Dermis blood vessel endothelial cell (primary cell): ENCODE data around the gene LAT. TPM values are rescaled to one million over a fixed set of nuclear protein-coding genes. Genes with fewer than 3 reads are reported as not detected.
"Not testable (repeated sequence)": the region's sequence is repeated elsewhere in the genome, so short reads cannot be mapped to it uniquely, and the experiment has no call there.

ENCODE experiments used
- DNase-seq: peaks from one replicate; pipeline ENCODE4 v3.0.0; 2010
- total RNA-seq: library from RNA; depleted of rRNA; stranded (reverse); fragments of >200 nt; gene quantifications from 2 replicates; pipeline ENCODE4 v1.2.3, GENCODE V29; 2014

LAT gene
- total RNA-seq, 1 donor from 2014 or later, result 0.68 TPM

GRCh38 chr16:28977703-28978662 lies 6.9 kb upstream of the LAT start:
- DNase-seq, result no peak

- not testable (repeated sequence) for DNase-seq
These were observed 4.5 kb upstream of the LAT start for GRCh38 chr16:28980330-28980729.

- no peak for DNase-seq
These were observed 3.9 kb upstream of the LAT start for GRCh38 chr16:28980929-28981328.

- DNase-seq, result peak; percentile 23
These were observed 3.3 kb upstream of the LAT start for GRCh38 chr16:28981517-28981916.

GRCh38 chr16:28982418-28982817 lies 2.4 kb upstream of the LAT start:
- DNase-seq, result no peak

- DNase-seq, result no peak
These were observed 1.9 kb upstream of the LAT start for GRCh38 chr16:28982949-28983348.

- DNase-seq, result no peak
These were observed 1.2 kb upstream of the LAT start for GRCh38 chr16:28983644-28984043.

GRCh38 chr16:28984091-28984490 lies 761 bp upstream of the LAT start:
- no peak for DNase-seq

GRCh38 chr16:28985211-28986041 lies 574 bp downstream of the LAT start:
- no peak for DNase-seq

GRCh38 chr16:28986046-28986445 lies 1.2 kb downstream of the LAT start:
- no peak for DNase-seq

GRCh38 chr16:28986492-28986891 lies 1.6 kb downstream of the LAT start:
- no peak for DNase-seq

- DNase-seq, result no peak
These were observed 2.5 kb downstream of the LAT start for GRCh38 chr16:28987170-28987853.

- DNase-seq, result no peak
These were observed 4.5 kb downstream of the LAT start for GRCh38 chr16:28989363-28989762.

GRCh38 chr16:28990375-28991040 lies 5.7 kb downstream of the LAT start:
- no peak for DNase-seq

- DNase-seq, result no peak
These were observed 6.8 kb downstream of the LAT start for GRCh38 chr16:28991687-28992086.

GRCh38 chr16:28992496-28992895 lies 7.6 kb downstream of the LAT start:
- no peak for DNase-seq

GRCh38 chr16:28998837-28999236 lies 14.0 kb downstream of the LAT start:
- no peak for DNase-seq

- DNase-seq, result no peak
These were observed 14.7 kb downstream of the LAT start for GRCh38 chr16:28999577-28999976.

GRCh38 chr16:29000019-29000418 lies 15.2 kb downstream of the LAT start:
- no peak for DNase-seq

GRCh38 chr16:29004496-29005139 lies 19.8 kb downstream of the LAT start:
- DNase-seq, result not testable (repeated sequence)

- peak; percentile 15 for DNase-seq
These were observed 23.1 kb downstream of the LAT start for GRCh38 chr16:29007730-29008593.
